K562 (cell line): ENCODE measurements around the gene UTP4. TPM values are rescaled to one million over a fixed set of nuclear protein-coding genes. Genes with fewer than 3 reads are reported as not detected.
A peak's percentile ranks its signal among the peaks of the same experiment; 100 is the strongest.

Source experiments
- FOXA3 ChIP-seq, 2 experiments: fragments of 450-650 bp in 1 of 2; sonication (generic) in 1 of 2; formaldehyde crosslinking; IDR thresholded peaks in 1 of 2; conservative IDR thresholded peaks in 1 of 2; 2 replicates each; pipeline versions ENCODE4 v1.4.0 to v1.8.0; 2020 to 2022; ENCODE audit warnings: mild to moderate bottlenecking in 2 of 2, missing genetic modification reagents in 1 of 2
- GTF2A2 ChIP-seq: IDR thresholded peaks from 2 replicates; pipeline ENCODE4 v1.6.1; 2016; ENCODE audit warnings: mild to moderate bottlenecking, missing genetic modification characterization, missing compliant biosample characterization
- HNRNPK ChIP-seq: fragments of 200-400 bp; formaldehyde crosslinking; IDR thresholded peaks from one replicate; pipeline ENCODE4 v1.6.1; 2018; ENCODE audit warnings: mild to moderate bottlenecking, low read depth, low read length; ENCODE audit not compliant: poor library complexity, severe bottlenecking
- MTF1 ChIP-seq: fragments of 250-450 bp; sonication (Bioruptor Pico); IDR thresholded peaks from 2 replicates; pipeline ENCODE4 v1.9.0; 2021; ENCODE audit warnings: moderate library complexity, mild to moderate bottlenecking, inconsistent platforms, borderline replicate concordance
- PTBP1 ChIP-seq: fragments of 200-400 bp; formaldehyde crosslinking; IDR thresholded peaks from 2 replicates; pipeline ENCODE4 v1.6.1; 2017; ENCODE audit warnings: low read depth, low read length
- RCOR1 ChIP-seq, 2 experiments: IDR thresholded peaks; 2 replicates each; pipeline ENCODE4 v1.6.1; 2012; ENCODE audit warnings: low read depth in 2 of 2, low read length in 2 of 2, borderline replicate concordance in 1 of 2, improper control_type of control experiment in 1 of 2
- SMARCA5 ChIP-seq: fragments of 450-650 bp; IDR thresholded peaks from 2 replicates; pipeline ENCODE4 v1.6.1; 2016
- SMARCB1 ChIP-seq: IDR thresholded peaks from 2 replicates; pipeline ENCODE4 v1.6.1; 2011; ENCODE audit warnings: improper control_type of control experiment, low read depth; ENCODE audit not compliant: insufficient read length
- SOX6 ChIP-seq: fragments of 450-650 bp; IDR thresholded peaks from 2 replicates; pipeline ENCODE4 v1.6.1; 2014; ENCODE audit warnings: mild to moderate bottlenecking
- STAT5A ChIP-seq: IDR thresholded peaks from 2 replicates; pipeline ENCODE4 v1.6.1; 2012; ENCODE audit warnings: low read length, inconsistent platforms, borderline replicate concordance
- THRA ChIP-seq: fragments of 450-650 bp; IDR thresholded peaks from 2 replicates; pipeline ENCODE4 v1.6.1; 2017; ENCODE audit warnings: mild to moderate bottlenecking, moderate library complexity
- ZBTB17 ChIP-seq: fragments of 450-650 bp; formaldehyde crosslinking; IDR thresholded peaks from 2 replicates; pipeline ENCODE4 v1.4.0; 2020; ENCODE audit warnings: mild to moderate bottlenecking
- ZMIZ1 ChIP-seq, 2 experiments: fragments of 150-350 bp in 1 of 2; IDR thresholded peaks; 2 replicates each; pipeline ENCODE4 v1.6.1; 2012 to 2016; ENCODE audit warnings: low read depth in 2 of 2, low read length in 2 of 2, mild to moderate bottlenecking in 1 of 2, moderate library complexity in 1 of 2
- ZNF586 ChIP-seq: fragments of 450-650 bp; formaldehyde crosslinking; conservative IDR thresholded peaks from 2 replicates; pipeline ENCODE4 v1.4.0; 2020; ENCODE audit warnings: mild to moderate bottlenecking, moderate library complexity
- ZNF77 ChIP-seq: fragments of 250-450 bp; sonication (Bioruptor Pico); IDR thresholded peaks from 2 replicates; pipeline ENCODE4 v1.5.0; 2020
- polyA plus RNA-seq, 8 experiments: library from polyadenylated mRNA; depleted of rRNA in 4 of 8; stranded (reverse) in 5 of 8; unstranded in 3 of 8; fragments of >200 nt; fragmentation: Nextera tagmentation in 2 of 8; fragmentation: Illumina TruSeq in 1 of 8; extraction: Ambion mirVana in 2 of 8; extraction: Trizol in 1 of 8; gene quantifications; 2 replicates each; pipeline versions ENCODE4 v1.2.1 to v1.2.3, GENCODE V29; 2011 to 2014; ENCODE audit warnings: inconsistent platforms in 1 of 8, missing spikeins in 1 of 8
- total RNA-seq, 7 experiments: library from RNA; depleted of rRNA in 6 of 7; stranded (reverse); fragments of >200 nt in 6 of 7; fragmentation: Illumina TruSeq in 2 of 7; extraction: Trizol in 2 of 7; gene quantifications; 2 replicates each; pipeline versions ENCODE4 v1.2.1 to v1.2.3, GENCODE V29; 2011 to 2021; ENCODE audit warnings: low replicate concordance in 1 of 7
- TF ChIP-seq, protein P1 (sequence below): sonication (generic); formaldehyde crosslinking; IDR thresholded peaks from 2 replicates; pipeline ENCODE4 v1.8.1; 2023; ENCODE audit warnings: mild to moderate bottlenecking, missing genetic modification reagents
- TF ChIP-seq, protein P2 (sequence below): fragments of 450-650 bp; formaldehyde crosslinking; IDR thresholded peaks from 2 replicates; pipeline ENCODE4 v1.4.0; 2022; ENCODE audit warnings: missing genetic modification characterization
- TF ChIP-seq, protein P3 (sequence below), 3 experiments: IDR thresholded peaks in 2 of 3; conservative IDR thresholded peaks in 1 of 3; 2 replicates each; pipeline ENCODE4 v1.5.1; 2011 to 2012; ENCODE audit warnings: low read length in 3 of 3, mild to moderate bottlenecking in 3 of 3, control low read depth in 2 of 3, improper control_type of control experiment in 1 of 3, inconsistent platforms in 1 of 3, low read depth in 1 of 3, mixed read lengths in 1 of 3, moderate library complexity in 1 of 3; ENCODE audit not compliant: insufficient read depth in 2 of 3

The UTP4 gene
- total and polyA plus RNA-seq, 9 of the 15 experiments (the other 6 are each of a cell fraction or from before 2014, with no cell fraction given): 46.1 to 203 (median 145) TPM

DNA sequence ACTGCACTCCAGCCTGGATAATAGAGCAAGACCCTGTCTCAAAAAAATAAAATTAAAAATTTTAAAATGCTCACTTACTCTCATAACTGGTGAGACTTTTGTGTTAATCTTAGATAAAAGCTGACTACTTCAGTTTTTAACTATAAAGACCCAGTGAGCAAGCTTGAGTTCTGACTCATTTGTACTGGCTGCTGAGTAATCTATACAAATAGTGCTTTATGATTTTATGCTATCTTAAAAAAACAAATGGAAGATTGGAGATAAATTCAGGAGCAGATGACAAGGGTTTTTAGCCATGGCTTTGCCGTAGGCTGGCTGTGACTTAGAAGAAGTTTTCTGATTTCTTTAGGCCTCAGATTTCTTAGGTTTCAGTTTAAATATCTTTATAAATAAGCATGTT is 85.0 kb downstream of the UTP4 start (continued):
- TF ChIP-seq ZMIZ1 (IDR thresholded peaks at IDR 0.05; ENCODE audit: low read depth in 2 of 2, low read length in 2 of 2) (no peak), HNRNPK (no peak), ZBTB17 (CRISPR knock-in tag) (no peak), MTF1 (CRISPR knock-in tag) (no peak), THRA (no peak), PTBP1 (no peak), SMARCB1 (no peak), GTF2A2 (tag) (no peak), FOXA3 (CRISPR knock-in tag; conservative IDR thresholded peaks at IDR 0.05 in 1 of 2, IDR thresholded peaks at IDR 0.05 in 1 of 2) (peak in 1 of 2 experiments; percentile 71; a peak in 2 of 4 replicates), ZNF586 (no peak), STAT5A (no peak), SOX6 (peak; percentile 81), RCOR1 (IDR thresholded peaks at IDR 0.05; ENCODE audit: borderline replicate concordance in 1 of 2, low read depth in 2 of 2, low read length in 2 of 2) (peak in 1 of 2 experiments; percentile 82; a peak in 2 of 4 replicates), ZNF77 (CRISPR knock-in tag) (no peak), SMARCA5 (no peak)
- TF ChIP-seq, protein P1, sequence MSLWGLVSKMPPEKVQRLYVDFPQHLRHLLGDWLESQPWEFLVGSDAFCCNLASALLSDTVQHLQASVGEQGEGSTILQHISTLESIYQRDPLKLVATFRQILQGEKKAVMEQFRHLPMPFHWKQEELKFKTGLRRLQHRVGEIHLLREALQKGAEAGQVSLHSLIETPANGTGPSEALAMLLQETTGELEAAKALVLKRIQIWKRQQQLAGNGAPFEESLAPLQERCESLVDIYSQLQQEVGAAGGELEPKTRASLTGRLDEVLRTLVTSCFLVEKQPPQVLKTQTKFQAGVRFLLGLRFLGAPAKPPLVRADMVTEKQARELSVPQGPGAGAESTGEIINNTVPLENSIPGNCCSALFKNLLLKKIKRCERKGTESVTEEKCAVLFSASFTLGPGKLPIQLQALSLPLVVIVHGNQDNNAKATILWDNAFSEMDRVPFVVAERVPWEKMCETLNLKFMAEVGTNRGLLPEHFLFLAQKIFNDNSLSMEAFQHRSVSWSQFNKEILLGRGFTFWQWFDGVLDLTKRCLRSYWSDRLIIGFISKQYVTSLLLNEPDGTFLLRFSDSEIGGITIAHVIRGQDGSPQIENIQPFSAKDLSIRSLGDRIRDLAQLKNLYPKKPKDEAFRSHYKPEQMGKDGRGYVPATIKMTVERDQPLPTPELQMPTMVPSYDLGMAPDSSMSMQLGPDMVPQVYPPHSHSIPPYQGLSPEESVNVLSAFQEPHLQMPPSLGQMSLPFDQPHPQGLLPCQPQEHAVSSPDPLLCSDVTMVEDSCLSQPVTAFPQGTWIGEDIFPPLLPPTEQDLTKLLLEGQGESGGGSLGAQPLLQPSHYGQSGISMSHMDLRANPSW: no peak
- TF ChIP-seq, protein P2, sequence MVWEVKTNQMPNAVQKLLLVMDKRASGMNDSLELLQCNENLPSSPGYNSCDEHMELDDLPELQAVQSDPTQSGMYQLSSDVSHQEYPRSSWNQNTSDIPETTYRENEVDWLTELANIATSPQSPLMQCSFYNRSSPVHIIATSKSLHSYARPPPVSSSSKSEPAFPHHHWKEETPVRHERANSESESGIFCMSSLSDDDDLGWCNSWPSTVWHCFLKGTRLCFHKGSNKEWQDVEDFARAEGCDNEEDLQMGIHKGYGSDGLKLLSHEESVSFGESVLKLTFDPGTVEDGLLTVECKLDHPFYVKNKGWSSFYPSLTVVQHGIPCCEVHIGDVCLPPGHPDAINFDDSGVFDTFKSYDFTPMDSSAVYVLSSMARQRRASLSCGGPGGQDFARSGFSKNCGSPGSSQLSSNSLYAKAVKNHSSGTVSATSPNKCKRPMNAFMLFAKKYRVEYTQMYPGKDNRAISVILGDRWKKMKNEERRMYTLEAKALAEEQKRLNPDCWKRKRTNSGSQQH (CRISPR knock-in tag): no peak
- TF ChIP-seq, protein P3, sequence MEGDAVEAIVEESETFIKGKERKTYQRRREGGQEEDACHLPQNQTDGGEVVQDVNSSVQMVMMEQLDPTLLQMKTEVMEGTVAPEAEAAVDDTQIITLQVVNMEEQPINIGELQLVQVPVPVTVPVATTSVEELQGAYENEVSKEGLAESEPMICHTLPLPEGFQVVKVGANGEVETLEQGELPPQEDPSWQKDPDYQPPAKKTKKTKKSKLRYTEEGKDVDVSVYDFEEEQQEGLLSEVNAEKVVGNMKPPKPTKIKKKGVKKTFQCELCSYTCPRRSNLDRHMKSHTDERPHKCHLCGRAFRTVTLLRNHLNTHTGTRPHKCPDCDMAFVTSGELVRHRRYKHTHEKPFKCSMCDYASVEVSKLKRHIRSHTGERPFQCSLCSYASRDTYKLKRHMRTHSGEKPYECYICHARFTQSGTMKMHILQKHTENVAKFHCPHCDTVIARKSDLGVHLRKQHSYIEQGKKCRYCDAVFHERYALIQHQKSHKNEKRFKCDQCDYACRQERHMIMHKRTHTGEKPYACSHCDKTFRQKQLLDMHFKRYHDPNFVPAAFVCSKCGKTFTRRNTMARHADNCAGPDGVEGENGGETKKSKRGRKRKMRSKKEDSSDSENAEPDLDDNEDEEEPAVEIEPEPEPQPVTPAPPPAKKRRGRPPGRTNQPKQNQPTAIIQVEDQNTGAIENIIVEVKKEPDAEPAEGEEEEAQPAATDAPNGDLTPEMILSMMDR (IDR thresholded peaks at IDR 0.05 in 2 of 3, conservative IDR thresholded peaks at IDR 0.05 in 1 of 3; ENCODE audit: insufficient read depth in 2 of 3, low read depth in 1 of 3, low read length in 3 of 3): no peak
